Transverse colon (tissue), 4 donors: ENCODE data around the gene GNS. TPM values are rescaled to one million over a fixed set of nuclear protein-coding genes. Genes with fewer than 3 reads are reported as not detected.
A peak's percentile ranks its signal among the peaks of the same experiment; 100 is the strongest.

Source experiments
- DNase-seq: peaks from one replicate; pipeline ENCODE4 v3.0.0-alpha.2; 2019
- H3K27ac ChIP-seq, 4 donors: fragments of 200-600 bp; sonication (generic); 2 replicates each; pipeline ENCODE4 v1.5.1; 2016 to 2018; ENCODE audit warnings: inconsistent platforms in 4 of 4
- H3K27me3 ChIP-seq: fragments of 200-600 bp; sonication (generic); 2 replicates; pipeline ENCODE4 v1.5.1; 2017; ENCODE audit warnings: inconsistent platforms
- H3K36me3 ChIP-seq, 4 donors: fragments of 200-600 bp; sonication (generic); 2 replicates each; pipeline ENCODE4 v1.5.1; 2017 to 2019; ENCODE audit warnings: inconsistent platforms in 4 of 4
- H3K4me1 ChIP-seq, 4 donors: fragments of 200-600 bp; sonication (generic); 2 replicates each; pipeline ENCODE4 v1.5.1; 2017 to 2020; ENCODE audit warnings: inconsistent platforms in 4 of 4
- H3K4me3 ChIP-seq, 4 donors: fragments of 200-600 bp; sonication (generic); 1 replicate in 1 of 4; 2 replicates in 3 of 4; pipeline versions ENCODE4 v1.5.1 to v1.6.1; 2017 to 2019; ENCODE audit warnings: inconsistent platforms in 4 of 4
- H3K9me3 ChIP-seq, 2 donors: fragments of 200-600 bp; sonication (generic); 2 replicates each; pipeline ENCODE4 v1.5.1; 2017 to 2019; ENCODE audit warnings: inconsistent platforms in 2 of 2
- EP300 ChIP-seq: sonication (generic); formaldehyde crosslinking; IDR thresholded peaks from one replicate; pipeline ENCODE4 v1.6.1; 2017; ENCODE audit warnings: antibody characterized with exemption, low read depth
- POLR2A ChIP-seq: fragments of 450-650 bp; IDR thresholded peaks from one replicate; pipeline ENCODE4 v1.6.1; 2016; ENCODE audit warnings: antibody characterized with exemption, mild to moderate bottlenecking, moderate library complexity
- POLR2AphosphoS5 ChIP-seq, 3 donors: sonication (generic); formaldehyde crosslinking; IDR thresholded peaks; one replicate each; pipeline ENCODE4 v1.6.1; 2016; ENCODE audit warnings: antibody characterized with exemption in 3 of 3
- WGBS, 2 donors: methylation state at CpG; one replicate each; pipeline ENCODE4 v1.1.5; 2018; ENCODE audit warnings: low coverage in 1 of 2; 5-methylcytosine and 5-hydroxymethylcytosine counted together
- in situ Hi-C, 4 donors: fragments of 200-750 bp; cut with MboI; loops; one replicate each; pipeline versions ENCODE4 v1.15.0 to v1.15.1; 2017; ENCODE audit warnings: low sequenced_read_pairs in 3 of 4, low pct_ligation_motif_present in 1 of 4, low pct_unique_long_range_greater_than_20kb in 1 of 4
- intact Hi-C: fragments of 100-400 bp; cut with DNase I; formaldehyde crosslinking; loops from one replicate; pipeline ENCODE4 v1.15.1; 2023; ENCODE audit warnings: low total_unique reads
- total RNA-seq, 4 donors: library from RNA; depleted of rRNA; stranded (reverse); fragments of >200 nt; gene quantifications; one replicate each; pipeline ENCODE4 v1.1.0, GENCODE V29; 2016
- TF ChIP-seq, protein P1 (sequence below), 5 experiments: fragments of 200-600 bp in 3 of 5; fragments of 450-650 bp in 2 of 5; sonication (generic) in 3 of 5; IDR thresholded peaks; 1 replicate in 2 of 5; 2 replicates in 3 of 5; pipeline ENCODE4 v1.5.1; 2016 to 2017; ENCODE audit warnings: antibody characterized with exemption in 5 of 5, inconsistent platforms in 3 of 5, mild to moderate bottlenecking in 2 of 5, moderate library complexity in 1 of 5

GNS gene
- total RNA-seq, 4 donors from 2014 or later: 22.3 to 67.0 (median 48.3) TPM

- Histone ChIP-seq H3K27me3 (no peaks in the 10 kb centered on the region), H3K27ac (no peak overlapping the region), H3K4me1 (peaks cover 0 to 10% (median 1%) of the 10 kb centered on the region in 4 donors), H3K9me3 (no peaks in the 10 kb centered on the region), H3K36me3 (no peaks in the 10 kb centered on the region), H3K4me3 (no peak overlapping the region)
- in situ Hi-C loops: no loop called here
- intact Hi-C loops: no loop called here
- no peak for TF ChIP-seq POLR2A
- TF ChIP-seq, protein P1, sequence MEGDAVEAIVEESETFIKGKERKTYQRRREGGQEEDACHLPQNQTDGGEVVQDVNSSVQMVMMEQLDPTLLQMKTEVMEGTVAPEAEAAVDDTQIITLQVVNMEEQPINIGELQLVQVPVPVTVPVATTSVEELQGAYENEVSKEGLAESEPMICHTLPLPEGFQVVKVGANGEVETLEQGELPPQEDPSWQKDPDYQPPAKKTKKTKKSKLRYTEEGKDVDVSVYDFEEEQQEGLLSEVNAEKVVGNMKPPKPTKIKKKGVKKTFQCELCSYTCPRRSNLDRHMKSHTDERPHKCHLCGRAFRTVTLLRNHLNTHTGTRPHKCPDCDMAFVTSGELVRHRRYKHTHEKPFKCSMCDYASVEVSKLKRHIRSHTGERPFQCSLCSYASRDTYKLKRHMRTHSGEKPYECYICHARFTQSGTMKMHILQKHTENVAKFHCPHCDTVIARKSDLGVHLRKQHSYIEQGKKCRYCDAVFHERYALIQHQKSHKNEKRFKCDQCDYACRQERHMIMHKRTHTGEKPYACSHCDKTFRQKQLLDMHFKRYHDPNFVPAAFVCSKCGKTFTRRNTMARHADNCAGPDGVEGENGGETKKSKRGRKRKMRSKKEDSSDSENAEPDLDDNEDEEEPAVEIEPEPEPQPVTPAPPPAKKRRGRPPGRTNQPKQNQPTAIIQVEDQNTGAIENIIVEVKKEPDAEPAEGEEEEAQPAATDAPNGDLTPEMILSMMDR (IDR thresholded peaks at IDR 0.05): peak; percentile 60 to 82 (median 79)
- DNase-seq: peak; percentile 68
- WGBS, 2 donors: 50 to 53% methylated on average over 5 of the region's 5 CpGs
Measured at GRCh38 chr12:64796205-64796845, 37.1 kb upstream of the GNS start.

- in situ Hi-C loops (no loop called here), intact Hi-C loops (no loop called here)
- WGBS, 2 donors: 75 to 84% methylated on average over 2 to 3 of the region's 3 CpGs
- Histone ChIP-seq H3K4me3 (no peak overlapping the region), H3K36me3 (no peaks in the 10 kb centered on the region), H3K9me3 (no peaks in the 10 kb centered on the region), H3K27ac (no peak overlapping the region), H3K4me1 (peaks cover 0 to 10% (median 1%) of the 10 kb centered on the region in 4 donors), H3K27me3 (no peaks in the 10 kb centered on the region)
- DNase-seq: no peak
- TF ChIP-seq, protein P1 (IDR thresholded peaks at IDR 0.05): no peak
- TF ChIP-seq POLR2A: no peak
- TF ChIP-seq EP300: no peak
- TF ChIP-seq POLR2AphosphoS5 (IDR thresholded peaks at IDR 0.05): no peak
Measured at GRCh38 chr12:64794305-64794704, 35.1 kb upstream of the GNS start.

DNA sequence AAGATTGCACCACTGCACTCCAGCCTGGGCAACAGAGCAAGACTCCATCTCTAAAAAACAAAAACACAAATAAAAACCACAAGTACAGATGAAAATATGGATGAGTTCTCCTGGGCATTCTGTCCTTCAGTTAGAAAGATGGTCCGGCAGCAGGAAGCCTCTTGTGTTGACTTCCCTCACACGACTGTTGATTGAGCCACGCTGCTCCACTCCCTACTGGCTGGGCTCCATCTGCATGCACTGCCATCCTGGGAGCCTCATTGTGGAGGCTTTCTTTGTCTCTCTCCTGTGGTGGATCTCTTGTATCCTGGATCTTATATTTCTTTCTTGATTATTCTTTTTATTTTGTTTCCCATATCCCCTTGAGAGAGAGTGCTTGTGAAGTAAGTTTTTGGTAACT lies 34.4 kb upstream of the GNS start:
- intact Hi-C loops (no loop called here), in situ Hi-C loops (no loop called here)
- TF ChIP-seq POLR2AphosphoS5 (IDR thresholded peaks at IDR 0.05) (no peak), EP300 (no peak), POLR2A (no peak)
- TF ChIP-seq, protein P1 (IDR thresholded peaks at IDR 0.05): no peak
- no peak overlapping the region for H3K27ac ChIP-seq
- DNase-seq: no peak
- H3K9me3 ChIP-seq: no peaks in the 10 kb centered on the region
- no peaks in the 10 kb centered on the region for H3K36me3 ChIP-seq
- 75 to 100% methylated on average over 1 to 3 of the region's 3 CpGs for WGBS, 2 donors
- H3K4me3 ChIP-seq: no peak overlapping the region
- no peaks in the 10 kb centered on the region for H3K27me3 ChIP-seq
- H3K4me1 ChIP-seq: peaks cover 0 to 10% (median 1%) of the 10 kb centered on the region in 4 donors

GRCh38 chr12:64792128-64792527 lies 32.9 kb upstream of the GNS start:
- in situ Hi-C loops: no loop called here

More at GRCh38 chr12:64792128-64792527, 32.9 kb upstream of the GNS start:
- no peak overlapping the region for H3K4me3 ChIP-seq
- TF ChIP-seq POLR2AphosphoS5 (IDR thresholded peaks at IDR 0.05) (no peak), EP300 (no peak), POLR2A (no peak)
- TF ChIP-seq, protein P1 (IDR thresholded peaks at IDR 0.05): no peak
- no peaks in the 10 kb centered on the region for H3K9me3 ChIP-seq
- no peak for DNase-seq
- no peaks in the 10 kb centered on the region for H3K36me3 ChIP-seq
- H3K4me1 ChIP-seq: peaks cover 0 to 10% (median 1%) of the 10 kb centered on the region in 4 donors
- intact Hi-C loops: no loop called here
- H3K27me3 ChIP-seq: no peaks in the 10 kb centered on the region
- whole genome bisulfite sequencing, 2 donors: 17 to 55% methylated on average over 1 of the region's 1 CpG
- H3K27ac ChIP-seq: no peak overlapping the region
